Fibroblast of skin of right biceps (primary cell): ENCODE measurements around the gene BSND.

Experiments used
- DNase-seq: peaks from one replicate; pipeline ENCODE4 v3.0.0-alpha.2; 2013

BSND gene

GRCh38 chr1:54994355-54994990 is 4.3 kb upstream of the BSND start:
- no peak for DNase-seq

GRCh38 chr1:54995013-54995760 is 3.5 kb upstream of the BSND start:
- DNase-seq: no peak

DNA sequence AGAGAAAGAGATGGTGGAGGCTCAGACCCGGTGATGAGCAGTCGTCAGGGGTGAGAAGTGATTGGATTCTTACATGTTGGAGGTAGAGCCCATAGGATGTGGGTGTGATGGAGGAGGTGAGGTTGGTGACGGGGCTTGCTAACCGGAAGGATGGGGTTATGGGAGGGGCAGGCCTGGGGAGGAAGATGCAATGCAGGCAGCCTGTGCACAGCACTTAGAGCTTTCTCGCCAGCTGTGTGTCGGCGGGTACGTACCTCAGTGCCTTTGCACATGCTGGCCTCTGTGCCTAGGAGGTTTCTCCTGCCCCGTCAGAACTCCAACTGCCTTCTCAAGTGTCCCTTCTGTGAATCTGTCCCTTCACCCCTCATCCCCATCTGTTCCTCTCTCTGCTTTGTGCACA is 2.9 kb upstream of the BSND start:
- no peak for DNase-seq

GRCh38 chr1:54996359-54996868 is 2.3 kb upstream of the BSND start:
- DNase-seq: peak; percentile 71

DNA sequence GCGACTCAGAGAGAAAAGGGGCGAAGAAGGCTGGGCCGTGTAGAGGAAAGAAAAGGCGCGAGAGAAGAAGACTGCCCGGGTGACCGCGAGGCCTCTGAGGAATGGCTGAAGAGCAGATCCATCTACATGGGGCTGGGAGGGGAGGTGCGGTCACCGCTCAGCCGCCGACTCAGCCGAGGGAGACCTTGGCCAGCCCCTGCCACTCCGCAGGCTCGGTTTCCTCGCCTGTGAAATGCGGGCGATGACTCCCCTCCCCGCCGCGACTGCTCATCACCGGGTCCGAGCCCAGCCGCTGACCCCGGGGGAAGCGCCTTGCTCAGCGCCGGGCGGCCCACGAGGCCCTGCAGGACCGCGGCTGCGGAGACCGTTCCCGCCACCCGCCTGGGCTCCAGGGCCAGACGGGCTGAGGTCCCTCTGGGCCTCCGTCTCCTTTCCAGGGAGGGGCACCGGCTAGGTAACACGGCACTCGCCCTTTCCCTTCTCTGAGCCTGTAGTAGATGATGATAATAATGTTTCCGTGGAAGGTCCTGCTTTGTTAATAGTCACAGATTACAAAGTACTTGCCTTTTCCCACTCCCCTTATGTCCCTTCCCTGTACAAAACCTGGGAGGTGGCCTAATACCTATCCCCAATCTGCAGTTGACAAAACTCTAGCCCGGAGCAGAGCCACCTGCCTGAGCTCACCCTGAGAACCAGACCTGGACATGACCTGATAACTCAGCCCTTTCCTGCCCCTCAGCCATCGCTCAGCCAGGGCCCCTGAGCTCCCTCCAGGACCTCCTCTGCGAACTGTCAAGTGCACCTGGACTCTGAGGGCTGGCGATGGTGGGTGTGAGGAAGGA is 1.6 kb upstream of the BSND start:
- DNase-seq: no peak

GRCh38 chr1:54997711-54997986 is 1.1 kb upstream of the BSND start:
- DNase-seq: no peak

DNA sequence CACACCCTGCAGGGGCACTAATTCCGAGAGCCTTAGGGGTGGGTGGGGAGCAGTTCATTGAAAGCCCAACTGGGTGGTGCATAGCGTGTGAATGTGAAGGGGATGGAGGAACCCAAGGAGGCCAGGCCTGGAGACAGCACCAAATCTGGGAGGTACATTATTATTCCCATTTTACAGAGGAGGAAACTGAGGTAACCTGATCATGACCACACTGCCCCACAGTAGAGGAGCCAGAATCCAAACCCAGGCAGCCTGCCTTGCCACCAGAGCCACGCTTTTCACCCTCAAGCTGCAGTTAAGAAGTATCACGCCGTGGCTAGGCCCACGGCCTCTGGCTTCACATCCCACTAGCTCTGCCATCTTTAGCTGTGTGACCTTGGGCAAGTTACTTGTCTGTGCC is 633 bp upstream of the BSND start:
- DNase-seq: no peak

GRCh38 chr1:55000110-55001085 is 1.7 kb downstream of the BSND start:
- DNase-seq: no peak

DNA sequence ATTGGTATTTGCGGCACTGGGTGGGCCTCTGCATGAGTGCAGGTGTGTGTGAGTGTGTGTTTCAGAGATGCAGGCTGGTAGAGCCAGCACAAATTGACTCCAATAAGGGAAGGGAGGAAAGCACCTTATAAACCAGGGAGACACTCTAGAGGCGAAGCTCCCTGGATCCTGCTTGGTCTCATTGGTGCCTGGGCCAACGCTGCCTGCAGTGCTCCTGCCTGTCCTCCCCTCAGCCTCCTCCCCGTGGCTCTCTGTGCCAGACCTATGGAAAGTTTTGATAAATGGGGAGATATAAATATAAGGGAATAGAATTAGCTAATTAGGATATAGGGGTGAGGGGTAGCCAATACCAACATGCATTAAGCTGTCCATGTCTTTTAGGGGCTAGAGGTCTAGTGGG is 2.6 kb downstream of the BSND start:
- no peak for DNase-seq

GRCh38 chr1:55002686-55003085 is 4.0 kb downstream of the BSND start:
- DNase-seq: no peak

DNA sequence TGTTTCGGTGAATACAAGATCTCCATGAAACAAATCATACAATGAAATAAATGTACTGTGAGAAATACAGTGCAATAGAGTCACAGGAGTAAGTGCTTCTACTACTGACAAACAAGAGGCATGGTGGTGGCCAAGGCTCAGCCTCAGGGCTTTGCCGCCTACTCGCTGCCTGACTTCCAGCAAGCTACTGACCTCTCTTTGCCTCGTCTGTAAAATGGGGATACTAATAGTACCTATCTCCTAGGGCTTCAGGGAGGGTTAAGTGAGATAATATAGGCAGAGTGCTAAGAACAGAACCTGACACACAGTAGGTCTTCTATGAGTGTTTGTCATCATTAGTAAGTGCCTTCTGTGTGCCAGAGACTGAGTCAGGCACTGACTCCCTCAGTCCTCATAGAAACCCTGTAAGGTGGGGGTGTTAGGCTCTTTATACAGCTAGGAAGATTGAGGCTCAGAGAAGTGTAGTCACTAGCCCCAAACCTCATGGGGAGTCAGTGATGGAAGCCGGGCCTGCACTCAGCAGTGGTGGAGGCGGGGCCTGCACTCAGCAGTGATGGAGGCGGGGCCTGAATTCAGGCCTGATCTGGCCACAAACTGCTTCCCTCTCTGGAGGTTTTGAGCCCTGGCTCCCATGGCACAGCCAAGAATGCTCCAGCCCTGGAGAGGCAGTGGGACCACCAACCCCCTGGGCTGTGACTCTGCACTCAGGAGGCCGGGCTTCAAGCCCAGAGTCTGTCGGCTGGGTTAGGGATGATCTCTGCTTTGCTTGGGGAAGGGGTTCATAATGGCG is 6.8 kb downstream of the BSND start:
- DNase-seq: no peak

DNA sequence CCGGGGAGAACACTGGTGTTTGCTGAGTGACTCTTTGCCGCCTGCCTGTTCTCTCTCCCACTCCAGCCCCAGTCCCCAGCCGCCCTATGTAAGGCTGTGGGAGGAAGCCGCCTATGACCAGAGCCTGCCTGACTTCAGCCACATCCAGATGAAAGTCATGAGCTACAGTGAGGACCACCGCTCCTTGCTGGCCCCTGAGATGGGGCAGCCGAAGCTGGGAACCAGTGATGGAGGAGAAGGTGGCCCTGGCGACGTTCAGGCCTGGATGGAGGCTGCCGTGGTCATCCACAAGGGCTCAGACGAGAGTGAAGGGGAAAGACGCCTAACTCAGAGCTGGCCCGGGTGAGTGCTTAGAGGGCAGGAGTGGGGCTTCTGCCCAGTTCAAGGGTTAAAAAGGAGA is 8.2 kb downstream of the BSND start:
- no peak for DNase-seq

DNA sequence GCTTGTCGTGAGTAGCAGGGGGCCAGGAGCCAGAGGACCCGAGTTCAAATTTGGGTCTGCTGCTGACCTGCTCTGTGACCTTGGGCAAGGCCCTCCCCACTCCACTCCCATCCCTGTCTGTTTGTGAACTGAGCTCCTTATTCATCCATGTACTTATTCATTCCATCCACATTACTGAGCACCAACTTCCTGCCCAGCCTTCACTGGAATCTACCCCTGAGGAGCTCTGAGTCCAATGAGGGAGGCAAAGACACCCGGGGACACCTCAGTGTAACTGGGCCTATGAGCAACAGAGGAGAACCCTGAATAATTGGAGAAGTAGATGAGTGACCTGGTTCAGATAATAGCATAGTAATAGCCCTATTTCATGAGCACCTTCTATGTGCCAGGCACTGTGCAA is 8.9 kb downstream of the BSND start:
- DNase-seq: peak; percentile 81

GRCh38 chr1:55010194-55010886 is 11.6 kb downstream of the BSND start:
- no peak for DNase-seq

DNA sequence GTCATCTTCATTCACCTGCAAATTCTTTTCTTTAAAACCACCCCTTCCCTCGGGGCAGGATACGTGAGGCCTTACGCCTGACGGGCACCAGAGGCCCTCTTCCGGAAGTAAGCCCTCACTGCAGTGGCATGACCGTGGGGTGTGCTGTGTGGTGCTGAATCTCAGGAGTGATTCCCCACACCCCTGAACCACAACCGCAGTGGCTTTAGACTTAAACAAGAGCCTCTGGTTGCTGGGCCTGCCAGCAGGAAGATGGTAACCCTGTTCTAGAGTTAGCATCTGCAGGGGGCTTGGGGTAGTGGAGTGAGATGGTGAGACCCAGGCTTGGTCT is 12.1 kb downstream of the BSND start:
- no peak for DNase-seq

GRCh38 chr1:55012661-55013060 is 13.9 kb downstream of the BSND start:
- DNase-seq: no peak

DNA sequence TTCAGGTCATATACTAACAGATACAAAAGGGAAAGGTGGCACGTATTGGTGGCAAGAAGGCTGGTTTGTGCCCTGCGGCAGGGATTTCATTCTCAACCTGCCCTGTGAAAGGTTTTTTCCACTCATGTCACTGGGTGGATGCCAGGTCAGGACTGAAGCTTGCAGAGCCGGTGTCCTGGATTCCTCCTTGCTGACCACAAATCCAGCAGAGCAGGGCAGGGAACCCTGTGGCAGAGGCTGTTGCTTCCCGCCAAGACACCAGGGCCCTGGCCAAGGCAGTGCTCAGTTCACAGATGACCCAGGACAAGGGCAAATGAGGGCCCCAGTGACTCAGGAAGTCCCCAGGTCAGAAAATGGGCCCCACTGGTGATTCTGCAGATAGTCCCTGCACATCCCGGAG is 16.4 kb downstream of the BSND start:
- DNase-seq: no peak

GRCh38 chr1:55015731-55016620 is 17.2 kb downstream of the BSND start:
- no peak for DNase-seq

DNA sequence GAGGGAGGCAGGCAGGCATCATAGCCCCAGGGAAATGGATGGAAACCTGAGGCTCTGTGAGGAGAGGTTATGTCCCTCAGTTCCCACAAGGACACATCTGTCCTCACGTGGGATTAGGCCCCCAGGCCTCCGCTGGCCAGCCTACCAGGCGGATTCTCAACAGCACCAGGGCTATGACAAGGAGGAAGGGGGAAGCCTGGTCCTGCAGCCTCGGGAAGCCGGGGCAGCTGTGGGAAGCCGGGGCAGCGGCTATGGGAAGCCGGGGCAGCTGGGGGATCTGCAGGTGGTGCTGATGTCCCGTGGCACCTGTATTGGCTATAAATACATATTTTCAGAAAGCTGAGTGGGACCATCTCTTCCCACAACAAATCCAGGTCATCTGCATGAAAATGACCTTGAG is 19.7 kb downstream of the BSND start:
- no peak for DNase-seq

- peak; percentile 86 for DNase-seq
Measured at GRCh38 chr1:55021942-55022546, 23.3 kb downstream of the BSND start.
